Mesenchymal stem cell (in vitro differentiated cells and primary cell): ENCODE results near the gene PERCC1.

Experiments used
- DNase-seq: peaks from one replicate; pipeline ENCODE4 v3.0.0-alpha.2; 2013
- H2AFZ ChIP-seq: one replicate; pipeline ENCODE4 v1.6.1; 2013; ENCODE audit warnings: low read depth, mild to moderate bottlenecking, control low read depth, inconsistent platforms, low read length, moderate library complexity
- H2AK5ac ChIP-seq: 2 replicates; pipeline ENCODE4 v1.6.1; 2013; ENCODE audit warnings: low read length, moderate library complexity, mild to moderate bottlenecking, inconsistent platforms; ENCODE audit not compliant: severe bottlenecking
- H2BK120ac ChIP-seq: one replicate; pipeline ENCODE4 v1.6.1; 2013; ENCODE audit warnings: low read depth, mild to moderate bottlenecking, inconsistent platforms, low read length, moderate library complexity
- H2BK12ac ChIP-seq, 2 experiments: one replicate each; pipeline ENCODE4 v1.6.1; 2013; ENCODE audit warnings: inconsistent platforms in 2 of 2, low read length in 2 of 2, mild to moderate bottlenecking in 2 of 2, moderate library complexity in 2 of 2, control low read depth in 1 of 2
- H2BK15ac ChIP-seq: one replicate; pipeline ENCODE4 v1.6.1; 2013; ENCODE audit warnings: mild to moderate bottlenecking, low read depth, inconsistent platforms; ENCODE audit not compliant: poor library complexity, severe bottlenecking
- H2BK5ac ChIP-seq: 2 replicates; pipeline ENCODE4 v1.6.1; 2013; ENCODE audit warnings: low read depth, mild to moderate bottlenecking, low read length, control low read depth, inconsistent platforms; ENCODE audit not compliant: poor library complexity, severe bottlenecking
- H3K14ac ChIP-seq, 2 experiments: one replicate each; pipeline ENCODE4 v1.6.1; 2013; ENCODE audit warnings: inconsistent platforms in 2 of 2, low read length in 2 of 2, control low read depth in 1 of 2, mild to moderate bottlenecking in 1 of 2, moderate library complexity in 1 of 2
- H3K18ac ChIP-seq, 2 experiments: one replicate each; pipeline ENCODE4 v1.6.1; 2013; ENCODE audit warnings: inconsistent platforms in 2 of 2, low read length in 2 of 2, control low read depth in 1 of 2, low read depth in 1 of 2, mild to moderate bottlenecking in 1 of 2
- H3K23ac ChIP-seq, 2 experiments: one replicate each; pipeline ENCODE4 v1.6.1; 2013; ENCODE audit warnings: inconsistent platforms in 2 of 2, low read length in 2 of 2, mild to moderate bottlenecking in 2 of 2, moderate library complexity in 2 of 2, control low read depth in 1 of 2
- H3K27ac ChIP-seq: 2 replicates; pipeline ENCODE4 v1.5.1; 2013; ENCODE audit warnings: mild to moderate bottlenecking, moderate library complexity, low read length, control low read depth, inconsistent platforms; ENCODE audit not compliant: poor library complexity, severe bottlenecking
- H3K27me3 ChIP-seq, 2 experiments: 2 replicates each; pipeline versions ENCODE4 v1.6.1 to v1.7.0; 2013; ENCODE audit warnings: low read length in 2 of 2, mild to moderate bottlenecking in 2 of 2, moderate library complexity in 2 of 2, control low read depth in 1 of 2, inconsistent platforms in 1 of 2; ENCODE audit not compliant: control insufficient read depth in 1 of 2, insufficient read depth in 1 of 2
- H3K36me3 ChIP-seq, 2 experiments: 2 replicates each; pipeline versions ENCODE4 v1.6.1 to v1.7.0; 2013; ENCODE audit warnings: low read length in 2 of 2, control low read depth in 1 of 2, inconsistent platforms in 1 of 2, low read depth in 1 of 2, mild to moderate bottlenecking in 1 of 2; ENCODE audit not compliant: insufficient read depth in 2 of 2, control insufficient read depth in 1 of 2
- H3K4ac ChIP-seq, 2 experiments: one replicate each; pipeline ENCODE4 v1.6.1; 2013; ENCODE audit warnings: inconsistent platforms in 2 of 2, low read length in 2 of 2, mild to moderate bottlenecking in 2 of 2, moderate library complexity in 2 of 2, control low read depth in 1 of 2, low read depth in 1 of 2
- H3K4me1 ChIP-seq: 2 replicates; pipeline ENCODE4 v1.6.1; 2013; ENCODE audit warnings: low read depth, low read length, control low read depth; ENCODE audit not compliant: control insufficient read depth, insufficient read depth
- H3K4me2 ChIP-seq: 2 replicates; pipeline ENCODE4 v1.6.1; 2013; ENCODE audit warnings: low read length, mild to moderate bottlenecking, inconsistent platforms; ENCODE audit not compliant: poor library complexity, severe bottlenecking
- H3K4me3 ChIP-seq, 2 experiments: 2 replicates each; pipeline versions ENCODE4 v1.5.1 to v1.7.0; 2013; ENCODE audit warnings: low read length in 2 of 2, mild to moderate bottlenecking in 2 of 2, control low read depth in 1 of 2, low read depth in 1 of 2; ENCODE audit not compliant: insufficient read depth in 1 of 2
- H3K79me1 ChIP-seq: replicated peaks from 2 replicates; pipeline ENCODE4 v1.6.1; 2013; ENCODE audit warnings: mild to moderate bottlenecking, control low read depth, low read length, inconsistent platforms; ENCODE audit not compliant: poor library complexity, severe bottlenecking
- H3K9ac ChIP-seq: 2 replicates; pipeline ENCODE4 v1.7.0; 2013; ENCODE audit warnings: mild to moderate bottlenecking, low read length, moderate library complexity
- H3K9me3 ChIP-seq: 2 replicates; pipeline ENCODE4 v1.7.0; 2013; ENCODE audit warnings: mild to moderate bottlenecking, low read length; ENCODE audit not compliant: control insufficient read depth
- H4K8ac ChIP-seq: one replicate; pipeline ENCODE4 v1.6.1; 2013; ENCODE audit warnings: inconsistent platforms, mild to moderate bottlenecking, low read length, moderate library complexity
- H4K91ac ChIP-seq: one replicate; pipeline ENCODE4 v1.6.1; 2013; ENCODE audit warnings: mild to moderate bottlenecking, low read length, inconsistent platforms
- WGBS: methylation state at CpG from one replicate; pipeline ENCODE4 v1.1.7; 2013; ENCODE audit warnings: mixed read lengths; 5-methylcytosine and 5-hydroxymethylcytosine counted together

PERCC1 gene

DNA sequence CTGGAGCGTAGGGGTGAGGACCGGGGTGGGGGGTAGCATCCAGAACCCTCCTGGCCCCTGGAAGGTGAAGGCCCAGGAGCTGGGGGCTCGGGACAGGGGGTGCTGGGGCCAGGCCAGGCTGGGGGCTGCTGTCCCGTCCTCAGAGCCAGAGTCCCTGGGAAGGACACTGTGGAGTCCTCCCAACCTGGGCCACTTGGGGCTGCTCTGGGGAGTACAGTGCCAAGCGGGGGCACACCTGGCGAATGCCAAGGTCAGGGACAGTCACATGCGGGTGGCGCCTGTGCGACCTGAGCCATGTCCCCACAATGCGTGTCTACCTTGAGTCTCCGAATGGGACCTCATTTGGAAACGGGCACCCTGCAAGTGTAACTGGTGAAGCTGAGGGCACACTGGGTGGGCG, 1.2 kb upstream of the PERCC1 start:
- 91% methylated on average over 13 of the region's 13 CpGs for WGBS
- H3K4ac ChIP-seq, result no peak overlapping the region
- H3K23ac ChIP-seq, result no peak overlapping the region
- no peaks in the 10 kb centered on the region for H3K9me3 ChIP-seq
- H3K4me1 ChIP-seq, result no peaks in the 10 kb centered on the region
- H2BK120ac ChIP-seq, result no peak overlapping the region
- no peak overlapping the region for H2BK12ac ChIP-seq
- H3K4me3 ChIP-seq, result no peak overlapping the region
- H3K4me2 ChIP-seq, result no peak overlapping the region
- H3K18ac ChIP-seq, result no peak overlapping the region
- no peak overlapping the region for H2BK15ac ChIP-seq
- H3K14ac ChIP-seq, result no peak overlapping the region
- H2AK5ac ChIP-seq, result no peak overlapping the region
- peaks cover 9 to 38% of the 10 kb centered on the region in 2 experiments for H3K27me3 ChIP-seq
- no peak overlapping the region for H3K27ac ChIP-seq
- no peak overlapping the region for H4K8ac ChIP-seq
- H3K36me3 ChIP-seq, result no peaks in the 10 kb centered on the region
- H3K79me1 ChIP-seq, result no peaks in the 10 kb centered on the region
- no peak for DNase-seq
- H3K9ac ChIP-seq, result no peak overlapping the region
- H4K91ac ChIP-seq, result no peak overlapping the region
- no peak overlapping the region for H2AFZ ChIP-seq
- no peak overlapping the region for H2BK5ac ChIP-seq

DNA sequence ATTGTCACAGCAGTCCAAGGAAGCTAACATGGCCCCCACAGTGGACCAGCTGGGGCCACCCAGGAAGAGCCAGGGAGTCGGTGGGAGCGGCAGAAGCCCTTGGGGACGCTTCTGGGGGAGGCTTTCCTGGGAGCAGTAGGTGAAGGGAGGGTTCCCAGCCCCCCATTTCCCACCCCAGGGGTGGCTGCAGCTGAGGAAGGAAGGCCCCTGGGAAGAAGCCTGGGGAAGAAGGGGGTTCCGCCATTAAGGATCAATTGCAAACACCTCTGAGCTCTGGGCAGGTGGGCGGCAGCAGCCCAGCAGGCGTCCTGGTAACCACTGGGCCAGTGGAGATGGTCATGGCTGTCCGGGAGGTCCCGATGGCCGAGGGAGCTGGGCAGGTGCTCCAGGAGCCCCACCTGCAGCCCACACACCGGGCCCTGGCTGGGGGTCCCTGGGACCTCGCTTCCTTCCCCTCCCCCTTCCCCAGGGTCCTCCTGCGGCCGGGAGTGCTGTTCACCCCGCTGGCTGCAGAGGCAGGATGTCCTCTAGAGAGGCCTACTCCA, 592 bp upstream of the PERCC1 start:
- H2AFZ ChIP-seq, result no peak overlapping the region
- no peak overlapping the region for H3K23ac ChIP-seq
- H3K27me3 ChIP-seq, result peaks cover 9 to 38% of the 10 kb centered on the region in 2 experiments
- no peak overlapping the region for H3K4ac ChIP-seq
- no peak overlapping the region for H2BK15ac ChIP-seq
- no peak for DNase-seq
- H2BK120ac ChIP-seq, result no peak overlapping the region
- 84% methylated on average over 11 of the region's 14 CpGs for WGBS
- no peak overlapping the region for H3K18ac ChIP-seq
- H3K4me2 ChIP-seq, result no peak overlapping the region
- no peak overlapping the region for H3K9ac ChIP-seq
- H3K27ac ChIP-seq, result no peak overlapping the region
- H3K14ac ChIP-seq, result no peak overlapping the region
- no peaks in the 10 kb centered on the region for H3K79me1 ChIP-seq
- no peak overlapping the region for H3K4me3 ChIP-seq
- H4K8ac ChIP-seq, result no peak overlapping the region
- H3K4me1 ChIP-seq, result no peaks in the 10 kb centered on the region
- H2BK5ac ChIP-seq, result no peak overlapping the region
- H3K9me3 ChIP-seq, result no peaks in the 10 kb centered on the region
- H2BK12ac ChIP-seq, result no peak overlapping the region
- no peaks in the 10 kb centered on the region for H3K36me3 ChIP-seq
- H4K91ac ChIP-seq, result no peak overlapping the region
- no peak overlapping the region for H2AK5ac ChIP-seq

DNA sequence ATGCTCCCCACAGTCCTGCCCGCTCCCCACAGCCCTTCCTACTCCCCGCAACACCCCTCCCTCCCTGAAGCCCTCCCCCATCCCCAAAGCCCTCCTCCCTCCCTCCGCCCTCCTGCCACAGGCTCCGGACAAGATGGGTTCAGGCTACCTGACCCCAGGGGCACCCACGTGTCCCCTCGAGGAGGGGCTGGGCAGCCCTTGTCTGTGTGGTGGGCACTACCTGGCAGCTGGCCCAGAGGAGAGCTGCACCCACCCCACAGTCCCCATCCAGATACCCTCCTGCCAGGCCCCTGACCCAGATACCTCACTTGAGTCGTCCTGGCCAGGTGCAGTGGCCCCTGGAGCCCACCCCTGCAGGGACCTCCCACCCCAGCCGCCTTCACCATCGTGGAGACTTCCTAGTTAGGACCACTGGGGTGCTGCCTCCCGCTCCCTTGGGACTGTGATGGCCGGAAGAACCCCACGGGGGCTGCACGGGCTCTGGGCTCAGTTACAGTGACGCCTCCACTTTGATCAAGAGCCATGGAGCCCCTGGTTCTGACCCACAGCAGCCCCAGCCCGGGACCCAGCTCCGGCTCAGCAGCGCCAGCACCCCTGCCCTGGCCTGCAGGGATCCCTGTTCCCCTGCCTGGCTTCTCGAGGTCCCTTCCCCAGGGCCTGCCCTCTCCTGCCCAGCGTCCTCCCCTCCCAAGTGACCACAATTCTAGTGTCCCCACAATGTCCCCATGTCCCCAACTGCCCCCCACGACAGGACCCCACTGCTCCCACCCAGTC, 806 bp downstream of the PERCC1 start:
- Histone ChIP-seq H3K9me3 (no peaks in the 10 kb centered on the region), H3K4me2 (no peak overlapping the region), H2AFZ (no peak overlapping the region), H3K36me3 (no peaks in the 10 kb centered on the region), H3K9ac (no peak overlapping the region), H2AK5ac (no peak overlapping the region), H3K4ac (no peak overlapping the region), H2BK120ac (no peak overlapping the region), H2BK15ac (no peak overlapping the region), H3K23ac (no peak overlapping the region), H3K4me3 (peak overlapping the region in 1 of 2 experiments; percentile 11), H3K79me1 (no peaks in the 10 kb centered on the region), H3K27me3 (peaks cover 9 to 38% of the 10 kb centered on the region in 2 experiments), H4K8ac (no peak overlapping the region), H3K18ac (no peak overlapping the region), H4K91ac (peak overlapping the region; percentile 3), H3K4me1 (no peaks in the 10 kb centered on the region), H2BK12ac (no peak overlapping the region), H3K14ac (no peak overlapping the region), H2BK5ac (no peak overlapping the region), H3K27ac (no peak overlapping the region)
- no peak for DNase-seq
- 81% methylated on average over 20 of the region's 20 CpGs for WGBS

DNA sequence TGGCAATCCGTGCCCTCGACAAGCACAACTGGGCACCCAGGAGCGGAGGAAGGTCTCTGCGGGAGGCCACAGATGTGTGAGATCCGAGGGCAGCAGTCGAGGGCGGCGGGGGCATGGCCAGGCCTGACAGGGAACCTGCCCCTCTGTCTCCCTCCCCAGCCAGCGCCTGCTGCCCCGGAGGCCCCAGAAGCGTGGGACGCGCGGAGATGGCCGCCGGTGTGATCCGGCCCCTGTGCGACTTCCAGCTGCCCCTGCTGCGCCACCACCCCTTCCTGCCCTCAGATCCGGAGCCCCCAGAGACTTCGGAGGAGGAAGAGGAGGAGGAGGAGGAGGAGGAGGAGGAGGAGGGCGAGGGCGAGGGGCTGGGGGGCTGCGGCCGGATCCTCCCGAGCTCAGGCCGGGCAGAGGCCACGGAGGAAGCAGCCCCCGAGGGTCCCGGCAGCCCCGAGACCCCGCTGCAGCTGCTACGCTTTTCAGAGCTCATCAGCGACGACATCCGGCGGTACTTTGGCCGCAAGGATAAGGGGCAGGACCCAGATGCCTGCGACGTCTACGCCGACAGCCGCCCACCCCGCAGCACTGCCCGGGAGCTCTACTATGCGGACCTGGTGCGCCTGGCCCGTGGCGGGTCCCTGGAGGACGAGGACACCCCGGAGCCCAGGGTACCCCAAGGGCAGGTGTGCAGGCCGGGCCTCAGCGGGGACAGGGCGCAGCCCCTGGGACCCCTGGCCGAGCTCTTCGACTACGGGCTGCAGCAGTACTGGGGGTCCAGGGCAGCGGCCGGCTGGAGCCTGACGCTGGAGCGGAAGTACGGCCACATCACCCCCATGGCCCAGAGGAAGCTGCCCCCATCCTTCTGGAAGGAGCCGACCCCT, 1.7 kb downstream of the PERCC1 start:
- H3K14ac ChIP-seq, result no peak overlapping the region
- peak overlapping the region; percentile 3 for H4K91ac ChIP-seq
- 89% methylated on average over 52 of the region's 63 CpGs for WGBS
- H3K79me1 ChIP-seq, result no peaks in the 10 kb centered on the region
- no peak overlapping the region for H2BK5ac ChIP-seq
- H3K18ac ChIP-seq, result no peak overlapping the region
- H3K36me3 ChIP-seq, result peaks cover 0 to 5% of the 10 kb centered on the region in 2 experiments
- H3K4me3 ChIP-seq, result peak overlapping the region in 1 of 2 experiments; percentile 11
- no peak overlapping the region for H3K4ac ChIP-seq
- H3K4me2 ChIP-seq, result no peak overlapping the region
- no peak overlapping the region for H3K9ac ChIP-seq
- H3K9me3 ChIP-seq, result no peaks in the 10 kb centered on the region
- DNase-seq, result no peak
- H4K8ac ChIP-seq, result no peak overlapping the region
- no peak overlapping the region for H2AK5ac ChIP-seq
- H3K4me1 ChIP-seq, result no peaks in the 10 kb centered on the region
- H3K27ac ChIP-seq, result no peak overlapping the region
- no peak overlapping the region for H2BK120ac ChIP-seq
- no peak overlapping the region for H2BK12ac ChIP-seq
- no peak overlapping the region for H2BK15ac ChIP-seq
- peaks cover 9 to 38% of the 10 kb centered on the region in 2 experiments for H3K27me3 ChIP-seq
- H3K23ac ChIP-seq, result no peak overlapping the region
- H2AFZ ChIP-seq, result no peak overlapping the region
